ENCODE results near the gene NPAS1. TPM values are rescaled to one million over a fixed set of nuclear protein-coding genes. Genes with fewer than 3 reads are reported as not detected.

NPAS1 gene
- total RNA-seq, 1 experiment from 2014 or later, result 4.6 TPM

GRCh38 chr19:47047763-47048405 lies 28.2 kb downstream of the NPAS1 start:
- ChIA-PET RAD21 (ENCODE audit: low non-redundant PET in 1 of 2, low total read pairs in 2 of 2, uncharacterized antibody in 2 of 2, unreplicated experiment in 2 of 2) (no interaction called here), POLR2A (interaction anchor here (0.6 to 1.1 kb wide), 4 partner anchors 8 to 197 kb away, joined by 3 to 5 read pairs (median 3); partner anchors contain the start of genes AP2S1 and ZC3H4), CTCF (interaction anchor here (0.7 to 1.1 kb wide), 4 partner anchors 9 to 209 kb away, joined by 3 to 8 read pairs (median 4); no protein-coding TSS in a partner anchor)
- Histone ChIP-seq H2AFZ (ENCODE audit: low read depth, low read length, poor library complexity, severe bottlenecking) (peak overlapping the region; percentile 32), H3K9ac (ENCODE audit: low read length) (peak overlapping the region; percentile 65), H3K27me3 (ENCODE audit: insufficient read depth, low read length) (no peaks in the 10 kb centered on the region), H3K36me3 (ENCODE audit: control insufficient read depth in 1 of 2, insufficient read depth in 2 of 2, low read length in 2 of 2) (no peaks in the 10 kb centered on the region; a peak in 1 of 4 replicates), H4K20me1 (ENCODE audit: insufficient read depth) (no peaks in the 10 kb centered on the region), H3K4me1 (ENCODE audit: control insufficient read depth in 1 of 2, insufficient read depth in 2 of 2, low read length in 2 of 2) (peaks cover 4 to 14% of the 10 kb centered on the region in 2 experiments; a peak in 3 of 4 replicates), H3K9me2 (ENCODE audit: insufficient read depth) (no peaks in the 10 kb centered on the region), H3K79me2 (ENCODE audit: insufficient read depth, low read length) (peaks cover 8% of the 10 kb centered on the region; the same call in 1 of the 2 replicates), H3K4me2 (ENCODE audit: low read length) (peak overlapping the region; percentile 97), H3K4me3 (replicated peaks in 1 of 2; ENCODE audit: low read depth in 1 of 2, low read length in 2 of 2) (peak overlapping the region; percentile 71 to 72), H3K27ac (ENCODE audit: low read depth, low read length) (peak overlapping the region; percentile 64), H3K9me3 (ENCODE audit: control insufficient read depth in 1 of 2, insufficient read depth in 1 of 2, low read depth in 1 of 2, low read length in 2 of 2) (no peaks in the 10 kb centered on the region)
- no TSS peak for BruUV-seq (replicated peaks)
- intact Hi-C loops (cut with micrococcal nuclease), result no loop called here
- peak; percentile 69 for ATAC-seq
- TF ChIP-seq SP1 (IDR thresholded peaks at IDR 0.05; ENCODE audit: low read depth) (no peak), ZBTB33 (IDR thresholded peaks at IDR 0.05; ENCODE audit: extremely low read depth, insufficient replicate concordance, low read length) (no peak), CTCF (IDR thresholded peaks at IDR 0.05 in 2 of 3, conservative IDR thresholded peaks at IDR 0.05 in 1 of 3; ENCODE audit: borderline replicate concordance in 1 of 3, insufficient read depth in 1 of 3, low read depth in 2 of 3, low read length in 2 of 3) (no peak), RAD21 (IDR thresholded peaks at IDR 0.05; ENCODE audit: low read depth) (no peak), SRF (IDR thresholded peaks at IDR 0.05; ENCODE audit: low read depth) (no peak), POLR2A (IDR thresholded peaks at IDR 0.05; ENCODE audit: borderline replicate concordance, extremely low read depth, insufficient read depth, insufficient read length) (peak; percentile 55), POLR2AphosphoS5 (IDR thresholded peaks at IDR 0.05; ENCODE audit: low read depth, low read length) (peak; percentile 42; the same call in 1 of the 2 replicates), YY1 (IDR thresholded peaks at IDR 0.05; ENCODE audit: extremely low read depth, insufficient replicate concordance, low read depth, low read length) (no peak)
- peak; percentile 78 for DNase-seq (ENCODE audit: low read depth, low spot score)
